SK-N-SH (cell line): ENCODE results near the gene ADCY5. TPM values are rescaled to one million over a fixed set of nuclear protein-coding genes. Genes with fewer than 3 reads are reported as not detected.
A peak's percentile ranks its signal among the peaks of the same experiment; 100 is the strongest.

Experiments
- CTCF ChIA-PET: fragments of 300-600, 350-600 bp; formaldehyde crosslinking; extraction: SDS; loops from one replicate; lab custom pipeline; 2021; lab: Yijun Ruan, JAX
- POLR2A ChIA-PET: fragments of 350-600 bp; sonication (Branson Sonifier 250); formaldehyde crosslinking; extraction: SDS; loops from one replicate; lab custom pipeline; 2020; ENCODE audit warnings: antibody characterized with exemption, inconsistent platforms; lab: Yijun Ruan, JAX
- DNase-seq: peaks from one replicate; pipeline ENCODE4 v3.0.0; 2012
- H2AFZ ChIP-seq: fragments of 200-600 bp; sonication (generic); 2 replicates; pipeline ENCODE4 v1.8.1; 2016; ENCODE audit warnings: antibody characterized with exemption, mild to moderate bottlenecking, low read depth
- H3F3A ChIP-seq: fragments of 200-600 bp; sonication (generic); replicated peaks from 2 replicates; pipeline ENCODE3; 2016; ENCODE audit warnings: antibody characterized with exemption, mild to moderate bottlenecking; ENCODE audit not compliant: insufficient read depth
- H3K27ac ChIP-seq, 2 experiments: fragments of 200-500 bp in 1 of 2; fragments of 200-600 bp in 1 of 2; sonication (Bioruptor generic) in 1 of 2; sonication (generic), shearing (Covaris generic) in 1 of 2; 2 replicates each; pipeline versions ENCODE4 v1.5.1 to v1.6.1; 2014 to 2016; ENCODE audit warnings: low read depth in 2 of 2, inconsistent platforms in 1 of 2, low read length in 1 of 2, mild to moderate bottlenecking in 1 of 2, mixed read lengths in 1 of 2
- H3K27me3 ChIP-seq: fragments of 200-600 bp; sonication (generic), shearing (Covaris generic); 2 replicates; pipeline ENCODE4 v1.6.1; 2016; ENCODE audit warnings: mixed run types; ENCODE audit not compliant: insufficient read depth
- H3K36me3 ChIP-seq, 2 experiments: fragments of 200-500 bp in 1 of 2; fragments of 200-600 bp in 1 of 2; sonication (Bioruptor generic) in 1 of 2; sonication (generic) in 1 of 2; replicated peaks in 1 of 2; 2 replicates each; pipeline versions ENCODE3 to v1.5.1; 2014 to 2016; ENCODE audit warnings: low read length in 1 of 2, mild to moderate bottlenecking in 1 of 2; ENCODE audit not compliant: insufficient read depth in 2 of 2, control insufficient read depth in 1 of 2
- H3K4me1 ChIP-seq, 2 experiments: fragments of 200-500 bp in 1 of 2; fragments of 200-600 bp in 1 of 2; sonication (Bioruptor generic) in 1 of 2; sonication (generic), shearing (Covaris generic) in 1 of 2; 2 replicates each; pipeline versions ENCODE4 v1.5.1 to v1.6.1; 2014 to 2016; ENCODE audit warnings: low read depth in 1 of 2, low read length in 1 of 2, mixed run types in 1 of 2; ENCODE audit not compliant: insufficient read depth in 2 of 2, control insufficient read depth in 1 of 2
- H3K4me2 ChIP-seq: fragments of 200-600 bp; sonication (generic), shearing (Covaris generic); 2 replicates; pipeline ENCODE4 v1.6.1; 2017; ENCODE audit warnings: mixed run types
- H3K4me3 ChIP-seq, 2 experiments: fragments of 200-500 bp in 1 of 2; fragments of 200-600 bp in 1 of 2; sonication (Bioruptor generic) in 1 of 2; sonication (generic), shearing (Covaris generic) in 1 of 2; 2 replicates each; pipeline versions ENCODE4 v1.5.1 to v1.8.1; 2014 to 2016; ENCODE audit warnings: low read depth in 2 of 2, inconsistent platforms in 1 of 2, low read length in 1 of 2, mild to moderate bottlenecking in 1 of 2, mixed read lengths in 1 of 2, moderate library complexity in 1 of 2
- H3K79me2 ChIP-seq: fragments of 200-600 bp; sonication (generic); 2 replicates; pipeline ENCODE4 v1.8.1; 2017; ENCODE audit warnings: mild to moderate bottlenecking; ENCODE audit not compliant: insufficient read depth
- H3K9ac ChIP-seq: fragments of 200-600 bp; sonication (generic); 2 replicates; pipeline ENCODE4 v1.6.1; 2017; ENCODE audit warnings: mixed run types
- H3K9me2 ChIP-seq: fragments of 200-600 bp; sonication (generic); 2 replicates; pipeline ENCODE4 v1.6.1; 2017; ENCODE audit warnings: mixed run types
- H3K9me3 ChIP-seq: fragments of 200-600 bp; sonication (generic); 2 replicates; pipeline ENCODE4 v1.6.1; 2017; ENCODE audit warnings: mixed run types, mild to moderate bottlenecking, moderate library complexity
- H4K20me1 ChIP-seq: fragments of 200-600 bp; sonication (generic); 2 replicates; pipeline ENCODE4 v1.6.1; 2017; ENCODE audit warnings: mild to moderate bottlenecking, mixed run types; ENCODE audit not compliant: insufficient read depth
- FOSL2 ChIP-seq: IDR thresholded peaks from 2 replicates; pipeline ENCODE4 v1.4.0; 2012; ENCODE audit warnings: low read depth, mild to moderate bottlenecking, moderate library complexity, borderline replicate concordance
- GABPA ChIP-seq: IDR thresholded peaks from 2 replicates; pipeline ENCODE4 v1.4.0; 2012; ENCODE audit warnings: low read depth, mild to moderate bottlenecking
- JUND ChIP-seq: IDR thresholded peaks from 2 replicates; pipeline ENCODE4 v1.4.0; 2012
- NFIC ChIP-seq: IDR thresholded peaks from 2 replicates; pipeline ENCODE4 v1.4.0; 2012; ENCODE audit warnings: borderline replicate concordance
- NRF1 ChIP-seq: IDR thresholded peaks from 2 replicates; pipeline ENCODE4 v1.6.1; 2012; ENCODE audit warnings: low read depth, mild to moderate bottlenecking, low read length
- POLR2AphosphoS5 ChIP-seq: IDR thresholded peaks from 2 replicates; pipeline ENCODE4 v1.6.1; 2012; ENCODE audit warnings: low read depth, low read length
- RAD21 ChIP-seq: IDR thresholded peaks from 2 replicates; pipeline ENCODE4 v1.6.1; 2012; ENCODE audit warnings: mild to moderate bottlenecking, low read length
- RCOR1 ChIP-seq: fragments of 150-350 bp; IDR thresholded peaks from 2 replicates; pipeline ENCODE4 v1.6.1; 2017; ENCODE audit warnings: antibody characterized with exemption, low read length
- SIN3A ChIP-seq: IDR thresholded peaks from 2 replicates; pipeline ENCODE4 v1.6.1; 2012; ENCODE audit warnings: low read depth, mild to moderate bottlenecking, low read length, moderate library complexity, borderline replicate concordance
- TEAD4 ChIP-seq: IDR thresholded peaks from 2 replicates; pipeline ENCODE4 v1.4.0; 2012; ENCODE audit warnings: mild to moderate bottlenecking, borderline replicate concordance; ENCODE audit not compliant: insufficient read depth
- WGBS: methylation state at CpG from one replicate; pipeline ENCODE4 v1.1.6; 2017; ENCODE audit warnings: low lambda C conversion rate; 5-methylcytosine and 5-hydroxymethylcytosine counted together
- polyA plus RNA-seq, 3 experiments: library from polyadenylated mRNA; depleted of rRNA; stranded (reverse); fragments of >200 nt; gene quantifications; 2 replicates each; pipeline ENCODE4 v1.2.3, GENCODE V29; 2012
- TF ChIP-seq, protein P1 (sequence below): fragments of 150-350 bp; IDR thresholded peaks from 2 replicates; pipeline ENCODE4 v1.6.1; 2016; ENCODE audit warnings: mild to moderate bottlenecking, low read depth, low read length
- TF ChIP-seq, protein P2 (sequence below): fragments of 200-600 bp; sonication (generic); IDR thresholded peaks from 2 replicates; pipeline ENCODE4 v1.6.1; 2017; ENCODE audit warnings: antibody characterized with exemption, mild to moderate bottlenecking, moderate library complexity
- TF ChIP-seq, protein P3 (sequence below): IDR thresholded peaks from 2 replicates; pipeline ENCODE4 v1.4.0; 2012; ENCODE audit warnings: low read depth, borderline replicate concordance
- TF ChIP-seq, protein P4 (sequence below): IDR thresholded peaks from 2 replicates; pipeline ENCODE4 v1.4.0; 2012; ENCODE audit warnings: low read depth

Gene ADCY5
- polyA plus RNA-seq, 1 of the 3 experiments (the other 2 are of a cell fraction), result 0.21 TPM

DNA sequence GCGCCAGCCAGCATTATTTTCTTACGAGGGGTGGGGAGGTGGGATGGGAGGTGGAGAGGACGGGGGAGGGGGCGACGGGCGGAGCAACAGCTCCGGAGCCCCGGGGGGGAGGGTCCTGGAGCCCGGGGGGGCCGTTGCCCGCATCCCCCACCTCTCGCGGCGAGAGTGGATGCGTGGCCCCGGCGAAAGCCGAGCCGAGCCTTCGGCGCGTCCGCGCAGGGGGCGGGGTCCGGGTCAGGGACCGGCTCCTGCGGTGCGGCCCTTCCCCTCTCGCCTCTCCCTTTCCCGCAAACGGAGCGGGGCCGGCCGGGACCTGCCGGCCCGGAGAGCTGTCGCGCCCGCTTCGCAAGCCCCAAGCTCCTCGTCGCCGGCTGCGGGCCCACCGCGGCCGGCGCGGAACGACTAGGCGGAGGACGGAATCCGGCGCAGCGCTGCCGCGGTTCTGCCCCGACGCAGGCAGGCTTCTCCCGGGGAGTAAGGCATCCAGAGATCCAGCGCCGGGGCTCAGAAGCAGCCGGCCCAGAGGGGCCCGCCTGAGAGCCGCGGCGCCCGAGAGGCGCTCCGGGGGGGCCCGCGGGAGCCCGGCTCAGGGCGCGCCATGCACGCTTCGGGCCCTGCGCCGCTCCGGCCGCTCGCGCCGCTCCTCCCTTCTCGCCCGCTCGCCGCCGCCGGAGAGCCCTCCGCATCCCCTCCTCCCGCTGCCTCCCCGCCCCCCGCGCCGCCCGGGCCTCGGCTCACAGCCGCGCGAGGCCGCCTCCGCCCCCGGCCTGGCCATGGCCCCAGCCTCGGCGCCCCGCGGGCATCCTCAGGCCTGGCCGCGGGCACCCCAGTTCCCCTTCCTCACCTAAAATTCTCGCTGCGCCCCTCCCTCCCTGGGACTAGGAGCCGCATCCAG is 459 bp upstream of the ADCY5 start (continued):
- no peak for TF ChIP-seq TEAD4
- TF ChIP-seq, protein P1, sequence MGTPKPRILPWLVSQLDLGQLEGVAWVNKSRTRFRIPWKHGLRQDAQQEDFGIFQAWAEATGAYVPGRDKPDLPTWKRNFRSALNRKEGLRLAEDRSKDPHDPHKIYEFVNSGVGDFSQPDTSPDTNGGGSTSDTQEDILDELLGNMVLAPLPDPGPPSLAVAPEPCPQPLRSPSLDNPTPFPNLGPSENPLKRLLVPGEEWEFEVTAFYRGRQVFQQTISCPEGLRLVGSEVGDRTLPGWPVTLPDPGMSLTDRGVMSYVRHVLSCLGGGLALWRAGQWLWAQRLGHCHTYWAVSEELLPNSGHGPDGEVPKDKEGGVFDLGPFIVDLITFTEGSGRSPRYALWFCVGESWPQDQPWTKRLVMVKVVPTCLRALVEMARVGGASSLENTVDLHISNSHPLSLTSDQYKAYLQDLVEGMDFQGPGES, result no peak

DNA sequence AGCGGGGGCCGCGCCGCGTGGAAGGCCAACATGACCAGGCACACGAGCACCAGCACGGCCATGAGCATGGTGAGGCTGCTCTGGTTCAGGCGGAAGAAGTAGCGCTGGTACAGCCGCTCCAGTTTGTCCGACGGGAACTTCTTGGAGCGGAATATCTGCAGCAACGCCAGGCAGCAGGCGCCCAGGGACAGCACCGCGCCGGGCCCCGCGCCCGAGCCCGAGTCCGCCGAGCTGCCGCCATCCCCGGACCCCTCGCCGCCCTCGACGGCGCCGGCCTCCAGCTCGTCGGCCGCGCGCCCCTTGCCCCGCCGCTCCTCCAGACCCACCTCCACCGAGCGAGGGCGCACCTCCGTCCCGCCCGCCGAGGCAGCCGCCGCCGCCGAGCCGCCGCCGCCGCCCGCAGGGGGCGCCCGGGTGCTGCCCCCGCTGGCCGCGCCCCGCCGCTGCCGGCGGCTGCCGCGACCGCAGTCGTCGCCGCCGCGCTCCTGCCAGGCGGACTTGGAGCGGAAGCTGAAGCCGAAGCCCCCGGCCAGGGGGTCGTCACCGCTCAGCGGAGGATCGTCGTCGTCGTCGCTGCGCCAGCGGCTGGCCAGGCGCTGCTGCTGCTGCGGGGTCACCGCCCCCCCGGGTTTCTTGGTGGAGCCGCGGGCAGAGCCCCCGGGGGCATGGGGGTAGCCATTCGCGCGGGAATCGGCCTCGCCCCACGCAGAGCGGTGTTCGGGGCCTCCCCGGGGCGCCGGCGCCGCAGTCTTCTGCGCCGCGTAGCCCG is 957 bp downstream of the ADCY5 start:
- Histone ChIP-seq H3K9ac (no peak overlapping the region), H4K20me1 (no peaks in the 10 kb centered on the region), H3K9me3 (no peaks in the 10 kb centered on the region), H3F3A (no peaks in the 10 kb centered on the region), H3K27ac (no peak overlapping the region), H3K4me2 (no peak overlapping the region)
- ChIA-PET CTCF (interaction anchor here (0.6 to 4.5 kb wide), 12 partner anchors 9 to 294 kb away, joined by 3 to 23 read pairs (median 5); no protein-coding TSS in a partner anchor), POLR2A (no interaction called here)
- peak; percentile 83 for DNase-seq
- TF ChIP-seq POLR2AphosphoS5 (no peak), NRF1 (no peak), RCOR1 (no peak), SIN3A (no peak), JUND (no peak), NFIC (no peak), FOSL2 (no peak), GABPA (no peak), RAD21 (no peak)
- TF ChIP-seq, protein P2, sequence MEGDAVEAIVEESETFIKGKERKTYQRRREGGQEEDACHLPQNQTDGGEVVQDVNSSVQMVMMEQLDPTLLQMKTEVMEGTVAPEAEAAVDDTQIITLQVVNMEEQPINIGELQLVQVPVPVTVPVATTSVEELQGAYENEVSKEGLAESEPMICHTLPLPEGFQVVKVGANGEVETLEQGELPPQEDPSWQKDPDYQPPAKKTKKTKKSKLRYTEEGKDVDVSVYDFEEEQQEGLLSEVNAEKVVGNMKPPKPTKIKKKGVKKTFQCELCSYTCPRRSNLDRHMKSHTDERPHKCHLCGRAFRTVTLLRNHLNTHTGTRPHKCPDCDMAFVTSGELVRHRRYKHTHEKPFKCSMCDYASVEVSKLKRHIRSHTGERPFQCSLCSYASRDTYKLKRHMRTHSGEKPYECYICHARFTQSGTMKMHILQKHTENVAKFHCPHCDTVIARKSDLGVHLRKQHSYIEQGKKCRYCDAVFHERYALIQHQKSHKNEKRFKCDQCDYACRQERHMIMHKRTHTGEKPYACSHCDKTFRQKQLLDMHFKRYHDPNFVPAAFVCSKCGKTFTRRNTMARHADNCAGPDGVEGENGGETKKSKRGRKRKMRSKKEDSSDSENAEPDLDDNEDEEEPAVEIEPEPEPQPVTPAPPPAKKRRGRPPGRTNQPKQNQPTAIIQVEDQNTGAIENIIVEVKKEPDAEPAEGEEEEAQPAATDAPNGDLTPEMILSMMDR, result no peak
- TF ChIP-seq, protein P3, sequence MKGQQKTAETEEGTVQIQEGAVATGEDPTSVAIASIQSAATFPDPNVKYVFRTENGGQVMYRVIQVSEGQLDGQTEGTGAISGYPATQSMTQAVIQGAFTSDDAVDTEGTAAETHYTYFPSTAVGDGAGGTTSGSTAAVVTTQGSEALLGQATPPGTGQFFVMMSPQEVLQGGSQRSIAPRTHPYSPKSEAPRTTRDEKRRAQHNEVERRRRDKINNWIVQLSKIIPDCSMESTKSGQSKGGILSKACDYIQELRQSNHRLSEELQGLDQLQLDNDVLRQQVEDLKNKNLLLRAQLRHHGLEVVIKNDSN, result no peak
- TF ChIP-seq, protein P1, result no peak
- TF ChIP-seq, protein P4, sequence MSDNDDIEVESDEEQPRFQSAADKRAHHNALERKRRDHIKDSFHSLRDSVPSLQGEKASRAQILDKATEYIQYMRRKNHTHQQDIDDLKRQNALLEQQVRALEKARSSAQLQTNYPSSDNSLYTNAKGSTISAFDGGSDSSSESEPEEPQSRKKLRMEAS, result no peak
- TF ChIP-seq, all 33 proteins: peak for 0
- no peaks in the 10 kb centered on the region for H3K9me2 ChIP-seq
- H3K4me1 ChIP-seq, result peaks cover 0 to 5% of the 10 kb centered on the region in 2 experiments; a peak in 1 of 4 replicates
- no peaks in the 10 kb centered on the region for H3K36me3 ChIP-seq
- no peak overlapping the region; a peak in 1 of 4 replicates for H3K4me3 ChIP-seq
- WGBS, result 58% methylated on average over 29 of the region's 110 CpGs
- no peaks in the 10 kb centered on the region for H3K79me2 ChIP-seq
- H3K27me3 ChIP-seq, result peaks cover 62% of the 10 kb centered on the region
- no peak overlapping the region for H2AFZ ChIP-seq
